HG02973 (cell line): ENCODE data around the gene GNG12.

Experiments
- ATAC-seq: cut with Tn5 transposase; IDR thresholded peaks from one replicate; pipeline ENCODE4 v1.9.1; 2021; ENCODE audit warnings: moderate library complexity; ENCODE audit not compliant: unreplicated experiment

GNG12 gene

GRCh38 chr1:67686267-67687197 is 146.7 kb downstream of the GNG12 start:
- peak; percentile 23 for ATAC-seq

DNA sequence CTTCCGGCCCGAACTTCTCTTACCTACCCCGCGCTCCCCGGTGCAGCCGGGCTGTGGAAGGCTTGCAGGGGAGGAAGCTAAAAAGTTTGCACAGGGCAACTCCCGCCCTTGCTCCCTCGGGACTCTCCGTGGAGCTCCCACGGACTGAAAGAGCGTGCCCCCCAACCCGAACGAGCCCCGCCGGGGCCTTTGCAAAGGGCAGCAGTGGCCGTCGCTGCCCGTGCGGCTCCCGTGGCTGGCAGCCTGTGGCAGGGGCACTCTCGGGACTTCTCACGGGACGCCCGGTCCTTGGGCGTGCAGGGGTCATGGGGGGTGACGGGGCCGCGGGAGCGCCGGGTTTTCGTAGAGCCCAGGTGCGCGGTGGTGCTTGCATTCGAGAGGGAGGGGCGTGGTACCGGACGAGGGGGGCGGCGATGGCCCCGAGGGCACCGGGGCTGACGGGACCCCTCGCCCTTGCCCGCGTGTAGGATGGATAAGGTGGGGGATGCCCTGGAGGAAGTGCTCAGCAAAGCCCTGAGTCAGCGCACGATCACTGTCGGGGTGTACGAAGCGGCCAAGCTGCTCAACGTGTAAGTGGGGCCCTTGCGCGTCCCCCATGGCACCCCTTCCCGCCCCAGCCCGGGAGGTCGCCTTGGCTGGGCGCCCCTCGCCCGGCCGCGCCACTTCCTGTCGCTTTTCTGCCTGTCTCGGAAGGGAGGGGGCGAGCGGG is 147.6 kb downstream of the GNG12 start:
- peak; percentile 12 for ATAC-seq

- peak; percentile 85 for ATAC-seq
Observed at GRCh38 chr1:67685067-67685557, 148.2 kb downstream of the GNG12 start, which contains the start of gene GADD45A. Gene GADD45A, plus strand, starts transcription at chr1:67685201. Its CDS starts 294 bp downstream, at chr1:67685495.

- no peak for ATAC-seq
Observed at GRCh38 chr1:67684526-67685066, 148.7 kb downstream of the GNG12 start.

DNA sequence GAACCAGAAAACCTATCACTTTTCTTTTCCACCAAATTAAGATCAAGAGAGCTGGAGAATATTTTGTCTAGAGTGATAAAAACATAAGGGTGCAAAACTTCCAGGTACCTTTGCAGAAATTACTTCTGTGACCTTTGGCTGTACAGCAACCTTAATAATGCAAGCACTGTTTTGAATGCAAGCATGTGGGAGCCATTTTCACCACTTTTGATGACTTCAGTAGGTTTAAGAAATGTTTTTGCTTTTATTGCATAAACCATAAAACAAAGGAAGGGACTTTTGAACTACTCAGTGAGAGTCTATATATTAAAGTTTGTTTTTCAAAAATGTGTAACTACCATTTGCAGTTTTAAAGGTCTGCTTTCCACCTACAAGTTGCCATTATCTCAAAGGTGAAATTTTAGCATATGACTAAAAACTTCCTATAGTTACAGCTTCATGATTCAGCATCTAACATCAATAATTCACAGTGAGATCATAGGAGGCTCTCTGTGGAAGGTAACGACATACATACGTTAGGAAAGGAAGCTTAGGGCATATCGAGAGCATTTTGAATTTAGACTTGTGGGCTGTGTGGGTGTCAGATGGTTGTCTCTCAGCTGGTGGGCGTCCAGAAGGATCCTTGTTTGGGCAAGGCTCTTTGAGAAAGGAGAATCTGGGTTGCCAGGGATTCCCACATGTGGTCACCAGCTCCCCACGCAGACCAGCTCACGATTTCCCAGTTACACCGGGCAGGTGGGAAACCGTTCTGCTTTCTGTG is 149.3 kb downstream of the GNG12 start:
- ATAC-seq, result no peak

- no peak for ATAC-seq
Observed at GRCh38 chr1:67683316-67683715, 150.0 kb downstream of the GNG12 start.

GRCh38 chr1:67682659-67683197 is 150.5 kb downstream of the GNG12 start:
- no peak for ATAC-seq

- ATAC-seq, result no peak
Observed at GRCh38 chr1:67680486-67680885, 152.8 kb downstream of the GNG12 start.

- ATAC-seq, result no peak
Observed at GRCh38 chr1:67679691-67680090, 153.6 kb downstream of the GNG12 start.

GRCh38 chr1:67677930-67678329 is 155.3 kb downstream of the GNG12 start:
- ATAC-seq, result no peak

DNA sequence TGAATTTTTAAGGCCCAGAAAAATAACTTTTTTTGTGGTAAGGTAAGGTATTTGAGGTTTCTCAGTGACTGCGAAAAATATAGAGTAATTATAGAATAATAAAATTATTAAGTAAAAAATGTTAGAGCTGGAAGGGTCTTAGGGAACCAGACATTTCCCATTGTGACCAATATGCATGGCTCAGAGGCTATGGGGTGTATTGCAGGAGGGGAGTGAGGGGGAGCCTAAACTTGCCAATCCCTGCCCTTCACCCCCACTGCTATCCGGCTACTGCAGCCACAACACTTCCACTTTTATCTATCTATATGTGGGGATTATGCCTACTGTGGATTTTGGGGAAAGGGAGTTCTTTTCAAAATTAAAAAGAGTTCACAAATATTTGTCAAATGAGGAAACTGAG is 155.9 kb downstream of the GNG12 start:
- ATAC-seq, result no peak

- no peak for ATAC-seq
Observed at GRCh38 chr1:67676946-67677345, 156.3 kb downstream of the GNG12 start.

DNA sequence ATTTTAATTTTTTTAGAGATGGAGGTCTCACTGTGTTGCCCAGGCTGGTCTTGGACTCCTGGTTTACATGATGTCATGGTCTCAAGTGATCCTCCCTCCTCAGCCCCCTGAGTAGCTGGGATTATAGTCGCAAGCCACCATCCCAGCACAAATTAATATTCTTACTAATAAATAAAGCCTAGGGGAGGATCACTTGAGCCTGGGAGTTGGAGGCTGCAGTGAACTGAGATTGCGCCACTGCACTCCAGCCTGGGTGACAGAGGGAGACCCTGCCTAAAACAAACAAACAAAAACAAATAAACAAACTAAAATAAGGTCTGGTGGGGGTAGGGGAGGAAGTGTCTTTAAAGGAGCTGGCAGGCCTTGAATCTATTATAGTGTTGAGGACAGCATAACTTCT is 157.0 kb downstream of the GNG12 start:
- no peak for ATAC-seq

DNA sequence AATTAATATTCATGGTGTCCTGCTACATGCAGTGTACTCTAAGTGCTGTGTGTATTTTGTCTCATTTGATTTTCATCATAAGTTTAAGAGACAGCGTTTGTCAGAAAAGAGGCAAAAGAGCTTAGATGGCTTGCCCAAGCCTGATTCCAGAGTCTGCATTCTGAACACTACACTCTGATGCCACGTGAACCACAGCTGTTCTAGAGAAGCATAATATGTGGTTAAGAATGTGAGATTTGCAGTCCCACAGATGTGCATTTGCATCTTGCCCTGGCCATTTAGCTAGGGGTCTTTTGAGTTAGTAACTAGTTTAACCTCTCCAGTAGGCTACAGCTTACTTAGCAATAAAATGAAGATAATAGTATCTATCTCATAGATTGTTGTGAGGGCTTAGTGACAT is 157.5 kb downstream of the GNG12 start:
- no peak for ATAC-seq

DNA sequence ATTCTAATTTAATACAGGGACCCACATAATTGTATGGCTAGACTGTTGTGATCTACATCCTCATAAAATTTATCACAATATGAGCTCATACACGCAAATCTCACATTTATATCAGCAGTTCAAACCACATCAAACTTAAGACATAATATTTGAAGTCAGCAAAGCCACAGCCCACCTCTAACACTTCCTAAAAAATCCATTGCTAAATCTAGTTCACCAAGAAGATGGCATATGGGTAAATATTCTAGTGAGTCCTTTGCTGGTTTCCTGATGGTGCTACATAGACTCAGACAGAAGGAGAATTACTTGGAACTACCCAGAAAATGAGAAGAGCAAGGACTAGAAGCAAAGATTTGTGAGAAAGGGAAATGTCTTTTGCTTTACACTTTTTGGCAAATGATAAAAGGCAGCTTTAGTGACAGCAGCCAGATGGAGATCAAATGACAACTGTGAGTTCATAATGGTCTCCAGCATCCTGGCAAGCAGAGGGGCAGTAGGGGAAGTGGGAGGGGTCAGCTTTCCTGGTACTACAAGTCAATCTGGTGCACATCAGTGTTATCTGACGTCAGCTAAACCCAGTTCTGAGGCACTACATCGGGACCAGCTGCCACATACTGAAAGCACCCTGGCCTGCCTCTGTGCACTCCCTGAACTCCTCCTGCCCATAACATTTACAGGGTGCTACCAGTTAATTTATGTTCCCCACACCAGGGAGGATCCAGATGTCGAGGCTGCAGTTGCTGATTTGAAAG is 158.8 kb downstream of the GNG12 start:
- no peak for ATAC-seq

- ATAC-seq, result no peak
Observed at GRCh38 chr1:67673468-67674201, 159.6 kb downstream of the GNG12 start.

DNA sequence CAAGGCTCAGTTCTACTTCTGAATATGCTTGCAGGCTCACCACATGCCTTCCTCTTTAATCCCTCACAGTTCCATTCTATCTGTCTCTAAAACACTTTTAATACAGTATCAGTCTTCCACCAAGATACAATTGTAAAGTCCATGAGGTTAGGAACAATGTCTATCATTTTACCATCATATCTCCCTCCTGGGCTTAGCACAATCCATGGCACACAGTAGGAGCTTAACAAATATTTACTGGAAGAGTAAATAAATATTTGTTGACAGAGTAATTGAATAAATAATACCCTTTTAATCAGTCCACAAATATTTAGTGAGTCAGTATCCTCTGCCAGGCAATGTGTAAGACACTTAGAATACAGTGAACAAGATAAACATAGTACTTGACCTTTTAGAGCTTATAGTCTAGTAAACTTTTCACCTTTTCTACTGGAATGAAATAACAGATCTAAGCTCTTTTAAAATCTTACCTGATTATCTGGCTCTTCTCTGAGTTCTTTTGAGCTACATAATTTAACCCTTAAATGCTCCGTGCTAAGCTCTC is 160.9 kb downstream of the GNG12 start:
- no peak for ATAC-seq

DNA sequence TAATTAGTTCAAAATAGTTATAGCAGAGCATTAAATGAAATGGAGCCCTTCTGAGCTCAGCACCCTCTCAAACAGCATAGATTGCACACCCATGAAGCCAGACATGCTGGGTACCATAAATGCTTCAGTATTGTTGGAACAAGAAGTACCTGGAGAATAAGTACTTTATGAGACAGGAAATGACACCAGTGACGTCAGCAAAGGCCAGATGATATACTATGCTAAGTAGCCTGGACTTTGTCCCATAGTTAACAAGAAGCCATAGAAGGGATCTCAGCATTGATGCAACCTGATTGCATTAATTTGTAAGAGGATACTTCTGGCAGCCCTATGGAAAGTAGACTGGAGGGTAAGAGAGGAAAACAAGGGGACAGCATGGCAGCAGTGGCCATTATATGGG is 164.6 kb downstream of the GNG12 start:
- ATAC-seq, result no peak

DNA sequence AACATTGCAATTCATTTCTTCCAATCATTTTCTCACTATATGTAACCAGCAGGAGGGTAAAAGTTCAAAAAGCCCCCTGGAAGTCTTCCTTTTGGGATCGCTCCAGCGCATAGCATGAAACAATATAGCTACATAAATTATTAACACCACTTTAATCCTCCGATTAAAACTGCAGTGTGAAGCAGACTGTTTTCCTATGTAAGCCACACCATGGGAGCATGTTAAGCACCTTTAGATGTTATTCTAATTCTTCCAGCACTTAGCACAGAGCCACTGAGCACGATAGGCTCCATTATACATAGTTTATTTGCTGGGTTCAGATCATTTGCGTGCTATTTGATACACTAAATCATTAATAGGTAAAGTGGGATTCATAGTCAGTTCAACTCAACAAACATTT is 166.6 kb downstream of the GNG12 start:
- no peak for ATAC-seq
